NCI-H1092 treated with DMSO at 0.1 percent for 48 hours (cell line): ENCODE data around the gene STRBP.
"Not testable (repeated sequence)": the region's sequence is repeated elsewhere in the genome, so short reads cannot be mapped to it uniquely, and the experiment has no call there.

ENCODE experiments used
- DNase-seq: peaks from one replicate; lab custom pipeline; 2025; lab: John Stamatoyannopoulos, UW

Gene STRBP

GRCh38 chr9:123191680-123192079, 76.7 kb downstream of the STRBP start:
- DNase-seq: no peak

GRCh38 chr9:123191260-123191659, 77.1 kb downstream of the STRBP start:
- DNase-seq: no peak

DNA sequence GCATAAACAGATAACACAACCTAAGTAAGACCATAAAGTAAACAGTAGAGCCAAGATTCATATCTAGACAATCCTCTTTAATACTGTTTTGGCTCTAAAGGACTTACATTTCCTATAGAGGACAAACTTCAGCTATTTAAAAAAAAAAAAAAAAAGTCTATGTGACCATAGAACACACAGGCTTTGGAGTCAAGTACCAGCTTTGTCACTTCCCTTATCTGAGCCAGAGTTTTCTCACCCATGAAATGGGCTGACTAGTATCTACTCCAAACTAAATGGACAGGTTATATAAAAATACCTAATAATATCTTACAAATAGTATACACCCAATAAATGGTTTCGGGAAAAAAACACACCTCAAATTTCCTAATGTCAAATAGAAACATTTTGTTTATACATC, 81.3 kb downstream of the STRBP start:
- DNase-seq: no peak

DNA sequence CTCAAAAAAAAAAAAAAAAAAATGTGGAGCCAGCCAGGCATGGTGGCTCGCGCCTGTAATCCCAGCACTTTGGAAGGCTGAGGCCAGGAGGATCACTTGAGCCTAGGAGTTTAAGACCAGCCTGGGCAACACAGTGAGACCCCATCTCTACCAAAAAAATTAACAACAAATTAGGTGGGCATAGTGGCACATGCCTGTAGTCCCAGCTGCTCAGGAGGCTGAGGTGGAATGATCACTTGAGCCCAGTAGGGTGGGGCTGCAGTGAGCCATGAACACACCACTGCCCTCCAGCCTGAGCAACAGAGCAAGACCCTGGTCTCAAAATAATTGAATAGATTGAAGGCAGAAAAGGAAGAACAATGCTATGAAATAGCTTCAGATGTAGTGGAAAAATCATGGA, 82.4 kb downstream of the STRBP start:
- DNase-seq: not testable (repeated sequence)

- no peak for DNase-seq
Observed at GRCh38 chr9:123176949-123177348, 91.4 kb downstream of the STRBP start.

DNA sequence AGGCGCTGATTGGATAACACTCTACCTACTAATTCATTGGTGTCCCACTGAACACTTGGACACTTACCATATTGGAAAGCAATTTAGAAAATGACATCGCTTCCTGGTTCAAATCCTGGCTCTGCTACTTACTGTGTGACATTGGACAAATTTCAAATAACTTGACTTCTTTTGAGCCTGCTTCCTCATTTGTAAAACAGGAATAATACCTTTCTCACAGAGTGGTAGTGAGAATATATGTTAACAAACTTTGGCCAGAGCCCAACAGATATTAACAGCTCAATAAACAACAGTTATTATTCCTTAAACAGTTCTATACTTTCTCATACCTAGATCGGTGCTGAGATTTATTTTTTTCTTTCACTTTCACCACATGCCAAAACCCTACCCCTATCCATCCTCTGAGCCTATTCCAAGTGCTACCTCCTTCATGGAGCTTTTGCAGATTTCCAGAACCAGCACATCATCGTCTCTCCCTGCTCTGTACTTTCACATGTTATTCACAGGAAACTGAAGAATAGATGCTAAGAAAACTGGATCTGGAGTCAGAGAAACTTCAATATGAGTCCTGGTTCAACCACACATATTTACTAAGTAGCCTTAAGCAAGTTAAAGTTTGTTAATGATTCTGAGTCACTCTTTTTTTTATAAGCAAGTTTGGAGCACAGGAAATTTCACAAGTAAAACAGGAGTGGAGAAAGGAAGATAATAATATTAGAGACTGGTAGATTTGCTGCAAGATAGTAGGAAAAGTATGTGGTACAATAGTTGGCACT, 92.3 kb downstream of the STRBP start:
- DNase-seq: no peak

DNA sequence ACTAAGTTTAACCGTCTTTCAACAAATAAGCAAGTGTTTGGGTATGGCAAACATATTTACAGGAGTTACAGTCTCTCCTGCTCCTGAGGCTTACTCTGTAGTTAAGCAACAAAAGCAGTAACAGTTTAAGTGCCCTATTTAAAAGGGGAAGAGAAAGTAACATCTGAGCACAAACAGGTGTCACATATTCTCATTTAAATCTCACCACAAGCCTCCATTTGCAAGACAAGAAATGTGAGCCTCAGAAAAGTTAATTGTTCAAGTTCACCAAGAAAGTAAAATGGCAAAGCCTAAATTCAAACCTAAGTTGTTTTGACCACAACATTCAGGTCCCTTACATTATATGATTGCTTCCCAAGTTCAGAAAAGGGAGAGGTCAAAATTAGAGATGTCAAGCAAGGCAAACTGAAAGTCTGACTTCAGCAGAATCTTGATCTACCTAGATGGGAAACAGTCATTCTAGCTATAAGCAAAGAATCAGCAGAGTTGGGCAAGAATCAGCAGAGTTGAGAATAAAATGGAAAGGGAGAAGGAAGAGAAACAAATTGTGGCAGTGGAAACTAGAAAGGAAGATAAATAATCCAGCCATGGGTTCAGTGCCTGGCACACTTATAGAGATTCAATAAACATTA, 93.4 kb downstream of the STRBP start:
- no peak for DNase-seq

DNA sequence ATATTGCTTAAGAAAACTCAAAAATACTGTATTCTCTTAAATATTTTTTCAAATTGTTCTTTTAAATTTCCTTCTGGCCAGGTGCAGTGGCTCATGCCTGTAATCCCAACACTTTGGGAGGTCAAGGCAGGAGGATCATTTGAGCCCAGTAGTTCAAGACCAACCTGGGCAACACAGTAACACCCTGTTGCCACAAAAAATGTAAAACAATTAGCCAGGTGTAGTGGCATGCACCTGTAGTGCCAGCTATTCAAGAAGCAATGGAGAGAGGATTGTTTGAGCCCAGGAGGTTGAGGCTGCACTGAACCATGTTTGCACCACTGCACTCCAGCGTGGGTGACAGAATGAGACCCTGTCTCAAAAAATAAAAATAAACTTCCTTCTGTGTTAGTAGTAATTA, 94.3 kb downstream of the STRBP start:
- DNase-seq: no peak

GRCh38 chr9:123169926-123170325, 98.5 kb downstream of the STRBP start:
- DNase-seq: no peak

DNA sequence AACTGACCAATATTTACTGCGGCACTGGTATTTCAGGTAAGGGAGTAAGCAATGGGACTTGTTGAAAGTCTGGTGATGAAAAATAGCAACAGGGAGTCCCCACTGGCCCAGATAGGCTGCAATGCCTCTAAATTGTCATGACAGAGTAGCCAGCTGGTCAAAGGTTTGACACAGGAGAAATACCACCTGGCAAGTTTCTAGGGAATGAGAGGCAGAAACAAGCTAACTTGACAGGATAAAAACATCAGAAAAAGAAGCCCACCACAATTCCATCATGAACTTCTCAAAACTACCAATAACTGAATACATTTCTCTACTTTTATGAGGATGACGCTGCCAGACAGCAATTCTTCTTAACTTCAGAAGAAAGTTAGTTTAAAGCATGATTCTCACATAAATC, 99.8 kb downstream of the STRBP start:
- DNase-seq: no peak

DNA sequence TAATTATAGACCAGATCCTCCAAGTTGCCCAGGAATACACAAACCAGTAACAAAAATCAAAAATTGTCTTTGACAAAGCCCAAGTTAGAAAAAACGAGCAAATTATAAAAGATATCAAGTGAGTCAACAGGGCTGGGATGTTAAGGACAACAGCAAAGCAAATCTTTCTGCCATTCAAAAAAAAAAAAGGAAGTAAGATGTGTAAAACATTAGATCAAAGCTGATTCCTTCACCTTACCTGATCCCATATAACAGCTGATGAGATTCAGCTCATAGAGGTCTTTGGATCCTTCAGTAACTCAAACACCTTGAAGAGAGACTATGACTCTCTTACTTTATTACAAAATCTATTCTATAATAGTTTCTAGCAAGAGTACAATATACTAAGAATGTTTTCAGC, 100.9 kb downstream of the STRBP start:
- no peak for DNase-seq

DNA sequence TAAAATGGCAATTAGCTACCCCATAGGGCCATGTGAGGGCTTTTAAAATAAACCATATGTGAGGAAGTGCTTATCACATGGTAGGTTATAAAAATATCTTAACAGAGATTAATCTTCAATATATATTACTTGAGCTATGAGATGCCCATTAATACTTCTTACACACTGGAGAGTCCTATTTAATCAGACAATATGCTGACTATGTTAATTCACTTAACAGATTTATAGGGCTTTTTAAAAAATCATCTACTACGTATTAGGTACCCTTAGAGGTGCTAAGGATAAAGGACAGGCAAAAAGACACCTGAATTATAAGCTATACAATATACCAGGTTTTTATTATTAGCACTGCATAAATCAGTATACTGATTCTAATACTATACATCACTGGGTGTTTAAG, 102.6 kb downstream of the STRBP start:
- no peak for DNase-seq

- no peak for DNase-seq
Observed at GRCh38 chr9:123164285-123164684, 104.1 kb downstream of the STRBP start.

DNA sequence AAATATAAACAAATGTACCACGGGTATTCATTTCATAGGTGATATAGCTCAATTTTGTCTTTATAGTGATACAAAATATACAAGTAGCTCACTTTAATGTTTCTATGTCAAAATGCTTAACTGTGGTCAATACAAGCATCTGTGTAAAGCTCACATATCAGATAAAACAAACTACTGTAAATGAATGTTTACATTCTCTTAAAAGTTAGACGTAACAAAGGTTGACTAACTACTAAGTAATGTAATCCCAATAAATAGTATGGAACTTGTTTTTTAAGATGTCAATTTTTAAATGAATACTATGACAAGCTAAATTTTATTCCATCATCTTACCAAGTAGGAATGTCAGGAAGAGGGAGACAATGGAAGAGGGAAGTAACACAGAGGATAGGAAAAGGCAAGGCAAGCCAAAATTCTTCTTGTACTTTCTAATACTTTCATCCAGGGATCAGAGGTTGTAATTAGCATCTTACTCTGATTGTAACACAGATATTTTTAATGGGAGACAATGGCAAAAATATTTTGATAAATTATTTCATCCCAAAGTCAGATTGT, 105.5 kb downstream of the STRBP start:
- DNase-seq: no peak

DNA sequence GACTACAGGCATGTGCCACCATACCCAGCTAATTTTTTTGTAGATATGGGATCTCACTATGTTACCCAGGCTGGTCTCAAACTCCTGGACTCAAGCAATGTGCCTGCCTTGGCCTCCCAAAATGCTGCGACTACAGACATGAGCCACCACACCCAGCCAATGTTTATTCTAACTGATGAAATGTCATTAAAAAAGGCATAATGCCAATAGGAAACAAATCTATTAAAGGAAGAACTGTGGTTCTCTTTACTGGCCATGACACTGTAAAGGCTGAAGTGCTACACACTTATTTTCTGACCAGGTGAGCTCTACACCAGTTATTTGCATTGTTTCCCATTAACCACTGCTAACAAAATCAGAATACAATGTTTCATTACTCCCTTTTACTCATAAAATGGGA, 106.0 kb downstream of the STRBP start:
- DNase-seq: no peak

- no peak for DNase-seq
Observed at GRCh38 chr9:123157221-123157620, 111.2 kb downstream of the STRBP start.

- DNase-seq: no peak
Observed at GRCh38 chr9:123150708-123151503, 117.5 kb downstream of the STRBP start.

- DNase-seq: no peak
Observed at GRCh38 chr9:123149067-123149466, 119.3 kb downstream of the STRBP start.

GRCh38 chr9:123138163-123138562, 130.2 kb downstream of the STRBP start:
- no peak for DNase-seq

GRCh38 chr9:123135430-123135829, 133.0 kb downstream of the STRBP start:
- no peak for DNase-seq

DNA sequence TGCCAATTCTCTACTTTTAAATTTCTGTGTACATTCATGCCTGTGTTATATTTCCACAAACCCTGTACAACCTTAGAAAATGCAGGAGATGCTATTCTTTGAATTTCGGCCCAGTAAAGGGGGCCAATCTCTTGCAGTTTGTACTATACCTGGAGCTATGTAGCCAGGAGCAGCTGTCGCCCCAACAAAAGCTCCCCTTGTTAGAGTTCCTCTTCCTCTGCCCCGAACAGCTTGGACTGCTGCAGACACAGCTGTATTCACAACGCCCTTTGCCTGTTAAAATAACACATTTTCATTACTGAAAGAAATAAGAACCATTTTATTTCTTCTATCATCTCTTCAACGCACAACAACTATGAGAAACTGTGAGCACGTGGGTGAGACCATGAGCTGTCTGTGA, 135.7 kb downstream of the STRBP start:
- no peak for DNase-seq

DNA sequence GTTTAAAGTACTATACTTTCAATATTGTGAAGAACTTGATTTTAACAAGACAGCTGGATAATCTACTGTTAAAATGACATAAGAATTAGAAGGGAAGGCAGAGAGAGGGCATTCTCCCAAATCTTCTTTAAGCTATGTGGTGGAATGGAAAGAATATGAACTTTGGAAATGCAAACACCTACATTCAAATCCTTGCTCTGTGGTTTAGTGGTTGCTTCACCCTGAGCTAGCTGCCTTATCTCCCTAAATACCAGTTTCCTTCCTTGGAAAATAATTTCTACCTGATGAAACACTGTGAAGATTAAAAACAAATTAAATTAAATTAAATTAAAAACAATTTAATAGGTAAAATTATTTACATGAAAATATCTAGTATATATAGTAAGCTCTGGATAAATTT, 136.4 kb downstream of the STRBP start:
- no peak for DNase-seq

DNA sequence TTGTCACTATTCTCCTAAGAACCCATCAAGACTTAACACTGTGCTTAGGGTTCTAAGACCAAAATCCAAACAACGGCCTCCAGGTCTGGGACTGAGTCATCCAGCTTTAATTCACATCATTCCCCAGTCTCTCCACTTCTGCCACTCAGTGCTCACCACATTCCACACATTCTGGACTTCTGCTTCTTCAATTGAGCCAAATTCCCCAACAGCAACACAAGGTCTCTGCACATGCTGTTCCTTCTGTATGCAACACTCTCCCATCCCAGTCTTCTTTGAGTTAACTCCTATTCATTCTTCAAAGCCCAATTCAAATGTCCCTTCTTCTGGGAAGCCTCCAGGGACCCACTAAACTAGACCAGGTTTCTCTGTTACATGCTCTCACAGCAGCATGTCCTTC, 137.1 kb downstream of the STRBP start:
- no peak for DNase-seq
